A673 (cell line): ENCODE measurements around the gene TMEM147. TPM values are rescaled to one million over a fixed set of nuclear protein-coding genes. Genes with fewer than 3 reads are reported as not detected.

Source experiments
- BruUV-seq: library from RNA; stranded (reverse); fragments of 400-500 nt; replicated peaks from 2 replicates; lab custom pipeline; 2021; lab: Mats Ljungman, UMichigan
- CTCF ChIA-PET: fragments of 300-600 bp; sonication (Branson Sonifier 250); formaldehyde crosslinking; loops from one replicate; lab custom pipeline; 2022; ENCODE audit warnings: antibody characterized with exemption; lab: Charles Lee
- POLR2A ChIA-PET: fragments of 300-600 bp; sonication (Branson Sonifier 250); formaldehyde crosslinking; loops from one replicate; lab custom pipeline; 2022; ENCODE audit warnings: antibody characterized with exemption; ENCODE audit not compliant: low non-redundant PET; lab: Charles Lee
- DNase-seq: peaks from one replicate; pipeline ENCODE4 v3.0.0-alpha.2; 2015; ENCODE audit warnings: low spot score
- H3K27ac ChIP-seq: fragments of 200-600 bp; sonication (generic); 2 replicates; pipeline ENCODE4 v1.5.1; 2016; ENCODE audit warnings: mixed run types, low read depth, mild to moderate bottlenecking, mixed read lengths, antibody characterized with exemption, low read length; ENCODE audit not compliant: poor library complexity, severe bottlenecking
- H3K27me3 ChIP-seq: fragments of 200-600 bp; sonication (generic); replicated peaks from 2 replicates; pipeline ENCODE4 v1.6.1; 2017; ENCODE audit warnings: mixed run types, low read depth, mild to moderate bottlenecking, mixed read lengths, antibody characterized with exemption, low read length; ENCODE audit not compliant: insufficient read depth, poor library complexity
- H3K36me3 ChIP-seq: fragments of 200-600 bp; sonication (generic); 2 replicates; pipeline ENCODE4 v1.6.1; 2016; ENCODE audit warnings: mixed run types, mild to moderate bottlenecking, mixed read lengths, antibody characterized with exemption, low read length; ENCODE audit not compliant: insufficient read depth, poor library complexity, severe bottlenecking
- H3K4me1 ChIP-seq: fragments of 200-600 bp; sonication (generic); 2 replicates; pipeline ENCODE4 v1.6.1; 2017; ENCODE audit warnings: mixed run types, mild to moderate bottlenecking, mixed read lengths, antibody characterized with exemption, low read length; ENCODE audit not compliant: insufficient read depth, poor library complexity, severe bottlenecking
- H3K4me3 ChIP-seq: fragments of 200-600 bp; sonication (generic); 2 replicates; pipeline ENCODE4 v1.5.1; 2016; ENCODE audit warnings: low read depth, mixed run types, mild to moderate bottlenecking, mixed read lengths, low read length; ENCODE audit not compliant: poor library complexity, severe bottlenecking
- H3K9me3 ChIP-seq: fragments of 200-600 bp; sonication (generic); 2 replicates; pipeline ENCODE4 v1.6.1; 2016; ENCODE audit warnings: mixed run types, low read depth, mild to moderate bottlenecking, mixed read lengths, antibody characterized with exemption, low read length; ENCODE audit not compliant: poor library complexity, severe bottlenecking
- EZH2 ChIP-seq: fragments of 200-600 bp; sonication (generic); IDR thresholded peaks from 2 replicates; pipeline ENCODE4 v1.6.1; 2017; ENCODE audit warnings: borderline replicate concordance, low read depth, mild to moderate bottlenecking, mixed read lengths, antibody characterized with exemption, low read length; ENCODE audit not compliant: poor library complexity, severe bottlenecking
- intact Hi-C: fragments of 100-400 bp; cut with micrococcal nuclease; formaldehyde crosslinking; loops from one replicate; pipeline ENCODE4 v1.10.0; 2022; ENCODE audit not compliant: unreplicated experiment
- total RNA-seq: library from RNA; stranded (reverse); gene quantifications from 2 replicates; pipeline ENCODE4 v1.2.3, GENCODE V29; 2021
- TF ChIP-seq, protein P1 (sequence below): fragments of 300-800, 200-600 bp; sonication (generic); conservative IDR thresholded peaks from 2 replicates; pipeline ENCODE4 v1.5.1; 2017; ENCODE audit warnings: low read depth, mild to moderate bottlenecking, antibody characterized with exemption, low read length, moderate library complexity, mixed read lengths

Gene TMEM147
- total RNA-seq, 1 experiment from 2014 or later, result 115 TPM

DNA sequence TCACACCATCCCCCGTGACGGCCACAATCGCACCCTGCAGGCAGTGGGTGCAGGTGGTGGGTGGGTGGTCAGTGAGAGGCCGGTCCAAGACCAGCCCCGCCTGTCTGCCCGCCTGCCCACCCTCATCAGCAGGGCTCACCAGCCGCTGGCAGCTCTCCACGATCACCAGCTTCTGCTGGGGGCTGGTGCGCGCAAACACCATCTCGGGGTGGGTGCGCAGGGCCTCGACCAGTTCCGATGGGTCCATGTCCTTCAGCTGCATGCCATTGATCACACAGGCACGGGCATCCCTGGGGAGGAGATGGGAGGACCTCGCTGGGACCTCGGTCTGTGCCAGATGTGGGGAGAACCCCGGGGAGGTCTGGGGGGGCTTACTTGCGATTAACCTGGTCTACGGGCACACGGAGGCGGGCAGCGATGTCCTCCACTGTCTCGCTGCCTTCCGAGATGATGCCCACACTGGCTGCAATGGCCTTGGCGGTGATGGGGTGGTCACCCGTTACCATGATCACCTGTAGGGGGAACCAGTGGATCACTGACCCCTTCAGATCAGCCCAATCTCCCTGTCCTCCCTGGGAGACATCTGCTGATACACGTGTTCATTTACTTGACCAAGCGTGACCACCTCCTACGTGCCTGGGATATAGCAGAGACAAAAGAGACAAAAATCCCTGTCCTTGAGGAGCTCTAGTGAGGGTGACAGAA, 10.0 kb downstream of the TMEM147 start:
- TF ChIP-seq, protein P1, sequence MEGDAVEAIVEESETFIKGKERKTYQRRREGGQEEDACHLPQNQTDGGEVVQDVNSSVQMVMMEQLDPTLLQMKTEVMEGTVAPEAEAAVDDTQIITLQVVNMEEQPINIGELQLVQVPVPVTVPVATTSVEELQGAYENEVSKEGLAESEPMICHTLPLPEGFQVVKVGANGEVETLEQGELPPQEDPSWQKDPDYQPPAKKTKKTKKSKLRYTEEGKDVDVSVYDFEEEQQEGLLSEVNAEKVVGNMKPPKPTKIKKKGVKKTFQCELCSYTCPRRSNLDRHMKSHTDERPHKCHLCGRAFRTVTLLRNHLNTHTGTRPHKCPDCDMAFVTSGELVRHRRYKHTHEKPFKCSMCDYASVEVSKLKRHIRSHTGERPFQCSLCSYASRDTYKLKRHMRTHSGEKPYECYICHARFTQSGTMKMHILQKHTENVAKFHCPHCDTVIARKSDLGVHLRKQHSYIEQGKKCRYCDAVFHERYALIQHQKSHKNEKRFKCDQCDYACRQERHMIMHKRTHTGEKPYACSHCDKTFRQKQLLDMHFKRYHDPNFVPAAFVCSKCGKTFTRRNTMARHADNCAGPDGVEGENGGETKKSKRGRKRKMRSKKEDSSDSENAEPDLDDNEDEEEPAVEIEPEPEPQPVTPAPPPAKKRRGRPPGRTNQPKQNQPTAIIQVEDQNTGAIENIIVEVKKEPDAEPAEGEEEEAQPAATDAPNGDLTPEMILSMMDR, result peak; percentile 31; the same call in 1 of the 2 replicates
- no peak for TF ChIP-seq EZH2
- Histone ChIP-seq H3K4me1 (no peaks in the 10 kb centered on the region), H3K27me3 (peaks cover 11% of the 10 kb centered on the region), H3K4me3 (no peak overlapping the region), H3K36me3 (no peaks in the 10 kb centered on the region), H3K27ac (no peak overlapping the region), H3K9me3 (no peaks in the 10 kb centered on the region)
- no peak for DNase-seq
- ChIA-PET CTCF (no interaction called here), POLR2A (no interaction called here)
- intact Hi-C loops, result no loop called here
- no TSS peak for BruUV-seq

DNA sequence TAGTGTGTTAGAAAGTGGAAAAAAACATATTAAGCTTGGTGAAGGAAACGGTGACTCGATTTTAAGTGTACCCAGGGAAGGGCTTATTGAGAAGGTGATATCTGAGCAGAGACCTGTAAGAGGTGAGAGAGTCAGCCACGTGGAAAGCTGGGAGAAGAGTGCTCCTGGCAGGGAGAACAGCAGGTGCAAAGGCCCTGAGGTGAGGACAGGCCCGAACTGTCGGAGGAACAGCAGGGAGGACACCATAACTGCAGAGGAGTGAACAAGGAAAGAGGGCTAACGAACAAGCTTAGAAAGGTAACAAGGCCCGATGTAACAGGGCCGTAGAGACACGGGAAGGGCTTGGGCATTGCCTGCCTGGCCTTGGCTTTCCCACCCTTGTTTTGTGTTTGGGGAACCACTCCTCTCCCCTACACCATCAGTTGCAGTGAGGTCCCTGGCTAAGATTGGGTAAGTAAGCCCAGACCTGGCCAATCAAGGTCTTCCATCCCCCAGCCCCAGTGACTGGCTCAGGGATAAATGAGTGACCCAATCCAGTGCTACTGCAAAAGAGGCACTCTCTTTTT, 10.7 kb downstream of the TMEM147 start:
- POLR2A ChIA-PET, result no interaction called here
- DNase-seq, result no peak
- Histone ChIP-seq H3K27me3 (peaks cover 13% of the 10 kb centered on the region), H3K27ac (no peak overlapping the region), H3K4me1 (no peaks in the 10 kb centered on the region), H3K36me3 (no peaks in the 10 kb centered on the region), H3K9me3 (no peaks in the 10 kb centered on the region), H3K4me3 (no peak overlapping the region)
- intact Hi-C loops, result no loop called here
- no peak for TF ChIP-seq EZH2
- TF ChIP-seq, protein P1, result no peak
- no TSS peak for BruUV-seq
- CTCF ChIA-PET, result interaction anchor here (0.9 kb wide), 1 partner anchor 8 kb away, joined by 3 read pairs; no protein-coding TSS in a partner anchor

GRCh38 chr19:35556846-35557538, 11.6 kb downstream of the TMEM147 start:
- no peak for DNase-seq
- H3K4me1 ChIP-seq, result no peaks in the 10 kb centered on the region
- intact Hi-C loops, result no loop called here
- peaks cover 15% of the 10 kb centered on the region for H3K27me3 ChIP-seq
- ChIA-PET POLR2A (no interaction called here), CTCF (interaction anchor here (0.5 to 0.9 kb wide), 2 partner anchors 9 to 248 kb away, joined by 3 read pairs; no protein-coding TSS in a partner anchor)
- no peak for TF ChIP-seq EZH2
- TF ChIP-seq, protein P1, result no peak
- H3K36me3 ChIP-seq, result no peaks in the 10 kb centered on the region
- H3K27ac ChIP-seq, result no peak overlapping the region
- no peak overlapping the region for H3K4me3 ChIP-seq
- H3K9me3 ChIP-seq, result no peaks in the 10 kb centered on the region
- BruUV-seq, result no TSS peak
